ENCODE measurements around the gene SPEF2.

- no peak for TF ChIP-seq POLR2AphosphoS5 (IDR thresholded peaks at IDR 0.05; ENCODE audit: low read depth)
- TF ChIP-seq, protein P1, sequence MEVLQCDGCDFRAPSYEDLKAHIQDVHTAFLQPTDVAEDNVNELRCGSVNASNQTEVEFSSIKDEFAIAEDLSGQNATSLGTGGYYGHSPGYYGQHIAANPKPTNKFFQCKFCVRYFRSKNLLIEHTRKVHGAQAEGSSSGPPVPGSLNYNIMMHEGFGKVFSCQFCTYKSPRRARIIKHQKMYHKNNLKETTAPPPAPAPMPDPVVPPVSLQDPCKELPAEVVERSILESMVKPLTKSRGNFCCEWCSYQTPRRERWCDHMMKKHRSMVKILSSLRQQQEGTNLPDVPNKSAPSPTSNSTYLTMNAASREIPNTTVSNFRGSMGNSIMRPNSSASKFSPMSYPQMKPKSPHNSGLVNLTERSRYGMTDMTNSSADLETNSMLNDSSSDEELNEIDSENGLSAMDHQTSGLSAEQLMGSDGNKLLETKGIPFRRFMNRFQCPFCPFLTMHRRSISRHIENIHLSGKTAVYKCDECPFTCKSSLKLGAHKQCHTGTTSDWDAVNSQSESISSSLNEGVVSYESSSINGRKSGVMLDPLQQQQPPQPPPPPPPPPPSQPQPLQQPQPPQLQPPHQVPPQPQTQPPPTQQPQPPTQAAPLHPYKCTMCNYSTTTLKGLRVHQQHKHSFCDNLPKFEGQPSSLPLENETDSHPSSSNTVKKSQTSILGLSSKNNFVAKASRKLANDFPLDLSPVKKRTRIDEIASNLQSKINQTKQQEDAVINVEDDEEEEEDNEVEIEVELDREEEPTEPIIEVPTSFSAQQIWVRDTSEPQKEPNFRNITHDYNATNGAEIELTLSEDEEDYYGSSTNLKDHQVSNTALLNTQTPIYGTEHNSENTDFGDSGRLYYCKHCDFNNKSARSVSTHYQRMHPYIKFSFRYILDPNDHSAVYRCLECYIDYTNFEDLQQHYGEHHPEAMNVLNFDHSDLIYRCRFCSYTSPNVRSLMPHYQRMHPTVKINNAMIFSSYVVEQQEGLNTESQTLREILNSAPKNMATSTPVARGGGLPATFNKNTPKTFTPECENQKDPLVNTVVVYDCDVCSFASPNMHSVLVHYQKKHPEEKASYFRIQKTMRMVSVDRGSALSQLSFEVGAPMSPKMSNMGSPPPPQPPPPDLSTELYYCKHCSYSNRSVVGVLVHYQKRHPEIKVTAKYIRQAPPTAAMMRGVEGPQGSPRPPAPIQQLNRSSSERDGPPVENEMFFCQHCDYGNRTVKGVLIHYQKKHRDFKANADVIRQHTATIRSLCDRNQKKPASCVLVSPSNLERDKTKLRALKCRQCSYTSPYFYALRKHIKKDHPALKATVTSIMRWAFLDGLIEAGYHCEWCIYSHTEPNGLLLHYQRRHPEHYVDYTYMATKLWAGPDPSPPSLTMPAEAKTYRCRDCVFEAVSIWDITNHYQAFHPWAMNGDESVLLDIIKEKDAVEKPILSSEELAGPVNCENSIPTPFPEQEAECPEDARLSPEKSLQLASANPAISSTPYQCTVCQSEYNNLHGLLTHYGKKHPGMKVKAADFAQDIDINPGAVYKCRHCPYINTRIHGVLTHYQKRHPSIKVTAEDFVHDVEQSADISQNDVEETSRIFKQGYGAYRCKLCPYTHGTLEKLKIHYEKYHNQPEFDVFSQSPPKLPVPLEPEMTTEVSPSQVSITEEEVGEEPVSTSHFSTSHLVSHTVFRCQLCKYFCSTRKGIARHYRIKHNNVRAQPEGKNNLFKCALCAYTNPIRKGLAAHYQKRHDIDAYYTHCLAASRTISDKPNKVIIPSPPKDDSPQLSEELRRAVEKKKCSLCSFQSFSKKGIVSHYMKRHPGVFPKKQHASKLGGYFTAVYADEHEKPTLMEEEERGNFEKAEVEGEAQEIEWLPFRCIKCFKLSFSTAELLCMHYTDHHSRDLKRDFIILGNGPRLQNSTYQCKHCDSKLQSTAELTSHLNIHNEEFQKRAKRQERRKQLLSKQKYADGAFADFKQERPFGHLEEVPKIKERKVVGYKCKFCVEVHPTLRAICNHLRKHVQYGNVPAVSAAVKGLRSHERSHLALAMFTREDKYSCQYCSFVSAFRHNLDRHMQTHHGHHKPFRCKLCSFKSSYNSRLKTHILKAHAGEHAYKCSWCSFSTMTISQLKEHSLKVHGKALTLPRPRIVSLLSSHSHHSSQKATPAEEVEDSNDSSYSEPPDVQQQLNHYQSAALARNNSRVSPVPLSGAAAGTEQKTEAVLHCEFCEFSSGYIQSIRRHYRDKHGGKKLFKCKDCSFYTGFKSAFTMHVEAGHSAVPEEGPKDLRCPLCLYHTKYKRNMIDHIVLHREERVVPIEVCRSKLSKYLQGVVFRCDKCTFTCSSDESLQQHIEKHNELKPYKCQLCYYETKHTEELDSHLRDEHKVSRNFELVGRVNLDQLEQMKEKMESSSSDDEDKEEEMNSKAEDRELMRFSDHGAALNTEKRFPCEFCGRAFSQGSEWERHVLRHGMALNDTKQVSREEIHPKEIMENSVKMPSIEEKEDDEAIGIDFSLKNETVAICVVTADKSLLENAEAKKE (CRISPR knock-in tag; IDR thresholded peaks at IDR 0.05): no peak
- TF ChIP-seq, protein P2, sequence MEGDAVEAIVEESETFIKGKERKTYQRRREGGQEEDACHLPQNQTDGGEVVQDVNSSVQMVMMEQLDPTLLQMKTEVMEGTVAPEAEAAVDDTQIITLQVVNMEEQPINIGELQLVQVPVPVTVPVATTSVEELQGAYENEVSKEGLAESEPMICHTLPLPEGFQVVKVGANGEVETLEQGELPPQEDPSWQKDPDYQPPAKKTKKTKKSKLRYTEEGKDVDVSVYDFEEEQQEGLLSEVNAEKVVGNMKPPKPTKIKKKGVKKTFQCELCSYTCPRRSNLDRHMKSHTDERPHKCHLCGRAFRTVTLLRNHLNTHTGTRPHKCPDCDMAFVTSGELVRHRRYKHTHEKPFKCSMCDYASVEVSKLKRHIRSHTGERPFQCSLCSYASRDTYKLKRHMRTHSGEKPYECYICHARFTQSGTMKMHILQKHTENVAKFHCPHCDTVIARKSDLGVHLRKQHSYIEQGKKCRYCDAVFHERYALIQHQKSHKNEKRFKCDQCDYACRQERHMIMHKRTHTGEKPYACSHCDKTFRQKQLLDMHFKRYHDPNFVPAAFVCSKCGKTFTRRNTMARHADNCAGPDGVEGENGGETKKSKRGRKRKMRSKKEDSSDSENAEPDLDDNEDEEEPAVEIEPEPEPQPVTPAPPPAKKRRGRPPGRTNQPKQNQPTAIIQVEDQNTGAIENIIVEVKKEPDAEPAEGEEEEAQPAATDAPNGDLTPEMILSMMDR (conservative IDR thresholded peaks at IDR 0.05; ENCODE audit: low read depth in 2 of 2): no peak
- no peak for TF ChIP-seq EZH2phosphoT487 (IDR thresholded peaks at IDR 0.05; ENCODE audit: unreplicated experiment)
- no peak for TF ChIP-seq EZH2 (IDR thresholded peaks at IDR 0.05; ENCODE audit: low read depth, unreplicated experiment)
- TF ChIP-seq, protein P3, sequence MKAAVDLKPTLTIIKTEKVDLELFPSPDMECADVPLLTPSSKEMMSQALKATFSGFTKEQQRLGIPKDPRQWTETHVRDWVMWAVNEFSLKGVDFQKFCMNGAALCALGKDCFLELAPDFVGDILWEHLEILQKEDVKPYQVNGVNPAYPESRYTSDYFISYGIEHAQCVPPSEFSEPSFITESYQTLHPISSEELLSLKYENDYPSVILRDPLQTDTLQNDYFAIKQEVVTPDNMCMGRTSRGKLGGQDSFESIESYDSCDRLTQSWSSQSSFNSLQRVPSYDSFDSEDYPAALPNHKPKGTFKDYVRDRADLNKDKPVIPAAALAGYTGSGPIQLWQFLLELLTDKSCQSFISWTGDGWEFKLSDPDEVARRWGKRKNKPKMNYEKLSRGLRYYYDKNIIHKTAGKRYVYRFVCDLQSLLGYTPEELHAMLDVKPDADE (IDR thresholded peaks at IDR 0.05): no peak
- TF ChIP-seq CREB1 (CRISPR knock-in tag; IDR thresholded peaks at IDR 0.05; ENCODE audit: low read depth): no peak
- no peak for TF ChIP-seq JUNB (IDR thresholded peaks at IDR 0.05; ENCODE audit: unreplicated experiment)
Measured at GRCh38 chr5:35685161-35685560, 67.5 kb downstream of the SPEF2 start.
